BJ (cell line): ENCODE data around the gene TTC27. TPM values are rescaled to one million over a fixed set of nuclear protein-coding genes. Genes with fewer than 3 reads are reported as not detected.

Source experiments
- CTCF ChIA-PET: fragments of 350-600 bp; formaldehyde crosslinking; extraction: SDS; loops from one replicate; lab custom pipeline; 2021; ENCODE audit warnings: antibody characterized with exemption, inconsistent platforms; lab: Yijun Ruan, JAX
- POLR2A ChIA-PET: fragments of 300-600 bp; sonication (Branson Sonifier 250); formaldehyde crosslinking; extraction: SDS; loops from one replicate; lab custom pipeline; 2021; ENCODE audit warnings: antibody characterized with exemption; lab: Charles Lee
- DNase-seq: peaks from one replicate; pipeline ENCODE4 v3.0.0-alpha.2; 2011; ENCODE audit warnings: low read depth
- H3K27me3 ChIP-seq: 2 replicates; pipeline ENCODE4 v1.6.0; 2011; ENCODE audit warnings: low read length; ENCODE audit not compliant: control insufficient read depth, insufficient read depth
- H3K36me3 ChIP-seq: 2 replicates; pipeline ENCODE4 v1.5.1; 2011; ENCODE audit warnings: low read length; ENCODE audit not compliant: control insufficient read depth, insufficient read depth
- H3K4me3 ChIP-seq: 2 replicates; pipeline ENCODE4 v1.5.1; 2011; ENCODE audit warnings: low read depth, mild to moderate bottlenecking, control low read depth, low read length
- polyA plus RNA-seq: library from polyadenylated mRNA; depleted of rRNA; stranded (reverse); fragments of >200 nt; gene quantifications from 2 replicates; pipeline ENCODE4 v1.2.3, GENCODE V29; 2011
- TF ChIP-seq, protein P1 (sequence below): IDR thresholded peaks from 2 replicates; pipeline ENCODE4 v1.5.1; 2011; ENCODE audit warnings: low read depth, mild to moderate bottlenecking, control low read depth, inconsistent platforms, low read length, moderate library complexity; ENCODE audit not compliant: insufficient read depth

TTC27 gene
- polyA plus RNA-seq, 1 experiment, result 10.4 TPM

DNA sequence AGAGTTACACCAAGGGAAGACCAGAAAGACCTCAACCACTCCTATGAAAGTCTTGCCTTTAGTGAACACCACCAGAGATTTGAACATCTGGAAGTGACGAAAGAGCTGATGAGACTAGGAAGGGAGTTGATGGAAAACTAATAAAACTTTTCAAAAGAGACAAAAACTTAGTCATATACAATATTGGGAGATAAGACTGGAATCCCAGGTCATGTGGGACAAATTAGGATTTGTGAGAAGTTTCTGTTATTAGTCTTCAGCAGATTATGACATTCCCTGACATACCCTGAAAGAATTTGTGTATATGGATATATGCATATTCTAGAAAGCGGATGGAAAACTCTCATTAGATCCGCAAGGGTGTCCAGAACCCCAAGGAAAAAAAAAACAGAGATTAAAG lies 173.9 kb downstream of the TTC27 start:
- POLR2A ChIA-PET, result no interaction called here

DNA sequence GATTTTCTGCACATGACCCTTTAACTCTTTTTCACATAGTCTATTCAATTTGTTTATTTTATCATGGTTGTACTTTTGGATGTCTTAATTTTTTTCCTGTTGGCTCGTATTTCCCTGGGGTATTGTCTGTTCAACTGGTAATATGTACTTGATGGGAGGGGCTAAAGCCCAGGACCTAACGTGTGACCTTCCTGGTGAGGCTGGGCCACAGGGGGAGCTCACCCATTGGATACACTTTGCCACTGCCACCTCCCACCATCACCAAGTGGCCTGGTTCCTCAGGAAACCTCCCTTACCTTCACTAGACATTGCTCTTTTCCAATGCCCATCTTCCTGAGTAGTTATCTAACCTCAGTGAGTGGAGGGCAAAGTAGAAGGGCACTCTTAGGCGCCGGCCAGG lies 175.0 kb downstream of the TTC27 start:
- no peak for DNase-seq
- ChIA-PET CTCF (no interaction called here), POLR2A (no interaction called here)
- TF ChIP-seq, protein P1, sequence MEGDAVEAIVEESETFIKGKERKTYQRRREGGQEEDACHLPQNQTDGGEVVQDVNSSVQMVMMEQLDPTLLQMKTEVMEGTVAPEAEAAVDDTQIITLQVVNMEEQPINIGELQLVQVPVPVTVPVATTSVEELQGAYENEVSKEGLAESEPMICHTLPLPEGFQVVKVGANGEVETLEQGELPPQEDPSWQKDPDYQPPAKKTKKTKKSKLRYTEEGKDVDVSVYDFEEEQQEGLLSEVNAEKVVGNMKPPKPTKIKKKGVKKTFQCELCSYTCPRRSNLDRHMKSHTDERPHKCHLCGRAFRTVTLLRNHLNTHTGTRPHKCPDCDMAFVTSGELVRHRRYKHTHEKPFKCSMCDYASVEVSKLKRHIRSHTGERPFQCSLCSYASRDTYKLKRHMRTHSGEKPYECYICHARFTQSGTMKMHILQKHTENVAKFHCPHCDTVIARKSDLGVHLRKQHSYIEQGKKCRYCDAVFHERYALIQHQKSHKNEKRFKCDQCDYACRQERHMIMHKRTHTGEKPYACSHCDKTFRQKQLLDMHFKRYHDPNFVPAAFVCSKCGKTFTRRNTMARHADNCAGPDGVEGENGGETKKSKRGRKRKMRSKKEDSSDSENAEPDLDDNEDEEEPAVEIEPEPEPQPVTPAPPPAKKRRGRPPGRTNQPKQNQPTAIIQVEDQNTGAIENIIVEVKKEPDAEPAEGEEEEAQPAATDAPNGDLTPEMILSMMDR, result no peak
- no peaks in the 10 kb centered on the region for H3K27me3 ChIP-seq
- 0 out of 2 replicates have a peak, but pooled peaks cover 2% of the 10 kb centered on the region for H3K36me3 ChIP-seq
- H3K4me3 ChIP-seq, result no peak overlapping the region

More for the DNA sequence above, 173.9 kb downstream of the TTC27 start:
- Histone ChIP-seq H3K4me3 (no peak overlapping the region), H3K27me3 (no peaks in the 10 kb centered on the region), H3K36me3 (0 out of 2 replicates have a peak, but pooled peaks cover 2% of the 10 kb centered on the region)
- DNase-seq, result no peak
- CTCF ChIA-PET, result no interaction called here
- TF ChIP-seq, protein P1, result no peak

DNA sequence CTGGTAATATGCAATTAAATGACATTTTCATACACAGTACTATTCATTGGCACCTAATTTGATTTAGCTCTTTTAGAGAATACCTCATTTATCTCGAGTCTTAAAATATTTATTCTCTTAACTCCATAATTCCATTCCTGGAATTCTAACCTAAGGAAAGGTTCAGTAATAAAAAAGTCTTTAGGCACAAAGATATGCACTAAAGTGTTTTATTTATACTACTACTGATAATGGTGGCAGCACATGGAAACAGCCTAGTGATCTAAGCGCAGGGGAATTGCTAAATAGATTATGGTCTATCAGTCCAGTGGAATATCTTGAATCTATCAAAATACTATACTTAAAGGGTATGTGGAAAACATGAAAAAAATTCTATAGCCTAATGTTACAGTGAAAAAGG lies 176.4 kb downstream of the TTC27 start:
- Histone ChIP-seq H3K36me3 (0 out of 2 replicates have a peak, but pooled peaks cover 2% of the 10 kb centered on the region), H3K27me3 (no peaks in the 10 kb centered on the region), H3K4me3 (no peak overlapping the region)
- no peak for DNase-seq
- ChIA-PET POLR2A (no interaction called here), CTCF (no interaction called here)
- TF ChIP-seq, protein P1, result no peak

DNA sequence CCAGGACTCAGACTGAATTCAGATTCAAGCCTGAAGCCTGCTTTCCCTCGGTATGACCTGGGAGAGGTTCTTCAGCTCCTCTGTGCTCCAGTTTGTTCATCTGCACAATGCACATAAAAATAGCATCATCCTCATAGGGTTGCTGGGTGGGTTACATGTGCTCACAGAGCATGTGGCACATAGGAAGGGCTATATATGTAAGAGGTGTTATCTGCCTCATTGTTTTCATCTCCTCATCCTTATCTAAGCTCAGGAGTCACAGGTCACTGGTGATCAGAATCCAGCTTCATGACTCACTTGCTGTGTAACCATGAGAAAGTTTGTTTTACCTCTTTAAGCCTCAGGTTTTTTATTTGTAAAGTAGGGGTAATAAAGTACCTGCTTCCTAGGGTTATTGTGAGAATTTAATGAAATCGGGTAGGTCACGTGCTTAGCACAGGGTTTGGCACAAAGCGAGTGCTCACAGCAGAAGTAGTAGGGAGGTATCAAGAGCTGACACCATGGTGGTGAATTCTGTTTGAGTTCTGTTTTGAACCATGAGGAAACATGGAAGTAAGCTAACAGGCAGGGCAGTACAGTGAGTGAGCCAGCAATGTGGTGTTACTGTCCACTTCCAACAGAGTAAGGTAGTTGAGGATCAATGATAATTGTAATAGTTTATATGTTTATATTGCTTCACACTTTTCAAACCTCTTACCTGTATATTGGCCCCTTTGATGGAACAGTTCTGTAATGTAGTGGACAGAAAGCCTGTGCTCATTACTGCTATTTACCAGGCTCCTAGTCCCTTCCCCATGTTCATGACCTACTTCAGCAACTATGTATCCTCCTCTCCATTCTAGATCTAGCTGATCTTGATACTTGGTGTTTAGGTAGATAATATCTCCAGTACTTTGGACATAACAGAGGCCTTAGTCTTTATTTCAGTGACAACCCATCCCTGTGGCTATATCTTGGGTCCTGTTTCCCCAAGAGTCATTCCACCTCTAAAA lies 177.6 kb downstream of the TTC27 start:
- Histone ChIP-seq H3K4me3 (no peak overlapping the region), H3K36me3 (0 out of 2 replicates have a peak, but pooled peaks cover 2% of the 10 kb centered on the region), H3K27me3 (no peaks in the 10 kb centered on the region)
- TF ChIP-seq, protein P1, result no peak
- no peak for DNase-seq
- POLR2A ChIA-PET, result no interaction called here
- CTCF ChIA-PET, result interaction anchor here (1.0 kb wide), 1 partner anchor 10 kb away, joined by 4 read pairs; no protein-coding TSS in a partner anchor

DNA sequence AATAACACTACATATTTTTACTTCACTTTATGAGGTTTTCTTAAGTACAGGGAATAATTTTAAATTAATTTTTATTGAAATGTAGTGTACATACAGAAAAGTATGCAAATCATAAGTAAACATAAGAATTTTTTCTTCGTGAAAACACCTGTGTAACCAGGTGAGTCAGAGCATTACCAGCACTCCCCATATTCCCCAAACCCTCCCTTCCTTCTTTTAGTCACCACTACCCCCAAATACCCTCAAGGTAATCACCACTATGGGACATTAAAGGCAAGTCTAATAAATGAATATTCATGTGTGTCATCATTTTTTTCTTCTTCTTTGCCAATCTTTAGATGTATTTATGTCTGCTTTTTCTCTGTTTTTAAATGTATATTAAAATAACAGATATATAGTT lies 179.0 kb downstream of the TTC27 start:
- no peaks in the 10 kb centered on the region for H3K27me3 ChIP-seq
- H3K36me3 ChIP-seq, result 0 out of 2 replicates have a peak, but pooled peaks cover 2% of the 10 kb centered on the region
- ChIA-PET CTCF (no interaction called here), POLR2A (no interaction called here)
- TF ChIP-seq, protein P1, result no peak
- H3K4me3 ChIP-seq, result no peak overlapping the region
- DNase-seq, result no peak
